Liver (tissue), 3 donors: ENCODE measurements around the gene OSBPL1A.

Source experiments
- JUND ChIP-seq, 2 donors: IDR thresholded peaks; 2 replicates each; pipeline ENCODE4 v1.6.1; 2016; ENCODE audit warnings: antibody characterized with exemption in 2 of 2
- RAD21 ChIP-seq, 2 donors: IDR thresholded peaks; 2 replicates each; pipeline ENCODE4 v1.6.1; 2016; ENCODE audit warnings: antibody characterized with exemption in 2 of 2, mild to moderate bottlenecking in 2 of 2
- REST ChIP-seq: IDR thresholded peaks from 2 replicates; pipeline ENCODE4 v1.6.1; 2016; ENCODE audit warnings: antibody characterized with exemption, mild to moderate bottlenecking
- SP1 ChIP-seq: IDR thresholded peaks from 2 replicates; pipeline ENCODE4 v1.6.1; 2018; ENCODE audit warnings: antibody characterized with exemption, mild to moderate bottlenecking
- TAF1 ChIP-seq: conservative IDR thresholded peaks from 2 replicates; pipeline ENCODE4 v1.6.1; 2016; ENCODE audit warnings: antibody characterized with exemption, mild to moderate bottlenecking
- YY1 ChIP-seq: IDR thresholded peaks from 2 replicates; pipeline ENCODE4 v1.6.1; 2016; ENCODE audit warnings: antibody characterized with exemption, mild to moderate bottlenecking
- TF ChIP-seq, protein P1 (sequence below): IDR thresholded peaks from 2 replicates; pipeline ENCODE4 v1.6.1; 2016; ENCODE audit warnings: antibody characterized with exemption
- TF ChIP-seq, protein P2 (sequence below): fragments of 150-350 bp; IDR thresholded peaks from 2 replicates; pipeline ENCODE4 v1.5.1; 2017; ENCODE audit warnings: improper control_type of control experiment, low read depth, low read length; ENCODE audit not compliant: missing input control
- donor health status: healthy.
- donor health status: healthy.

DNA sequence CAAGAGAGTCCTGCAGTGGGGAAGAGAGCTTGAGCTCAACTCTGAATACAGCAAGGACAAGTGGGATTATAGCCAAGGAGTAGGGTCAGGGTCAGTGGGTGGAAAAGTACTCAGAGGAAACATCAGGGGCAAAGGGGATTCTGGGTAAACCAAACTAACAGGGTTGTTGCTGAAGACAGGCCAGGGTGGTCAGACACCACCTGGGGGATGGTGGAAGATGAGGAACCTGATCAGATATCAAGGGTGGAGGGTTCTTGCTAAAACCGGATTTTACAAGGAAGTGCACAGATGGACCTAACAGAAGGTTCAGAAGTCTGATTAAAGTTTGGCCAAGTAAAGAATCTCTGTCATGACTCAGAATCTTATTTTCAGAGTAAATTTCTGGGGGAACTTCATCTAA is 16.5 kb downstream of the OSBPL1A start:
- TF ChIP-seq, protein P1, sequence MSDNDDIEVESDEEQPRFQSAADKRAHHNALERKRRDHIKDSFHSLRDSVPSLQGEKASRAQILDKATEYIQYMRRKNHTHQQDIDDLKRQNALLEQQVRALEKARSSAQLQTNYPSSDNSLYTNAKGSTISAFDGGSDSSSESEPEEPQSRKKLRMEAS = no peak
- TF ChIP-seq, protein P2, sequence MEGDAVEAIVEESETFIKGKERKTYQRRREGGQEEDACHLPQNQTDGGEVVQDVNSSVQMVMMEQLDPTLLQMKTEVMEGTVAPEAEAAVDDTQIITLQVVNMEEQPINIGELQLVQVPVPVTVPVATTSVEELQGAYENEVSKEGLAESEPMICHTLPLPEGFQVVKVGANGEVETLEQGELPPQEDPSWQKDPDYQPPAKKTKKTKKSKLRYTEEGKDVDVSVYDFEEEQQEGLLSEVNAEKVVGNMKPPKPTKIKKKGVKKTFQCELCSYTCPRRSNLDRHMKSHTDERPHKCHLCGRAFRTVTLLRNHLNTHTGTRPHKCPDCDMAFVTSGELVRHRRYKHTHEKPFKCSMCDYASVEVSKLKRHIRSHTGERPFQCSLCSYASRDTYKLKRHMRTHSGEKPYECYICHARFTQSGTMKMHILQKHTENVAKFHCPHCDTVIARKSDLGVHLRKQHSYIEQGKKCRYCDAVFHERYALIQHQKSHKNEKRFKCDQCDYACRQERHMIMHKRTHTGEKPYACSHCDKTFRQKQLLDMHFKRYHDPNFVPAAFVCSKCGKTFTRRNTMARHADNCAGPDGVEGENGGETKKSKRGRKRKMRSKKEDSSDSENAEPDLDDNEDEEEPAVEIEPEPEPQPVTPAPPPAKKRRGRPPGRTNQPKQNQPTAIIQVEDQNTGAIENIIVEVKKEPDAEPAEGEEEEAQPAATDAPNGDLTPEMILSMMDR = no peak
- TF ChIP-seq SP1 (no peak), JUND (IDR thresholded peaks at IDR 0.05) (no peak), RAD21 (IDR thresholded peaks at IDR 0.05) (no peak), TAF1 (no peak), REST (no peak), YY1 (no peak)
